ENCODE measurements around the gene VWA1. TPM values are rescaled to one million over a fixed set of nuclear protein-coding genes. Genes with fewer than 3 reads are reported as not detected.

VWA1 gene
- total RNA-seq, 1 experiment from 2014 or later = 56.6 TPM

- H3K27me3 ChIP-seq (ENCODE audit: insufficient read depth, low read depth) = no peaks in the 10 kb centered on the region
- no TSS peak for BruUV-seq (replicated peaks)
- no peak overlapping the region for H3K4me3 ChIP-seq
- no peak overlapping the region for H2AFZ ChIP-seq
- no peaks in the 10 kb centered on the region for H3K36me3 ChIP-seq (ENCODE audit: low read depth)
- peaks cover 8% of the 10 kb centered on the region; the same call in 1 of the 2 replicates for H3F3A ChIP-seq (ENCODE audit: insufficient read depth, low read depth)
- CTCF ChIA-PET = no interaction called here
- no peak for DNase-seq
- TF ChIP-seq, protein P1, sequence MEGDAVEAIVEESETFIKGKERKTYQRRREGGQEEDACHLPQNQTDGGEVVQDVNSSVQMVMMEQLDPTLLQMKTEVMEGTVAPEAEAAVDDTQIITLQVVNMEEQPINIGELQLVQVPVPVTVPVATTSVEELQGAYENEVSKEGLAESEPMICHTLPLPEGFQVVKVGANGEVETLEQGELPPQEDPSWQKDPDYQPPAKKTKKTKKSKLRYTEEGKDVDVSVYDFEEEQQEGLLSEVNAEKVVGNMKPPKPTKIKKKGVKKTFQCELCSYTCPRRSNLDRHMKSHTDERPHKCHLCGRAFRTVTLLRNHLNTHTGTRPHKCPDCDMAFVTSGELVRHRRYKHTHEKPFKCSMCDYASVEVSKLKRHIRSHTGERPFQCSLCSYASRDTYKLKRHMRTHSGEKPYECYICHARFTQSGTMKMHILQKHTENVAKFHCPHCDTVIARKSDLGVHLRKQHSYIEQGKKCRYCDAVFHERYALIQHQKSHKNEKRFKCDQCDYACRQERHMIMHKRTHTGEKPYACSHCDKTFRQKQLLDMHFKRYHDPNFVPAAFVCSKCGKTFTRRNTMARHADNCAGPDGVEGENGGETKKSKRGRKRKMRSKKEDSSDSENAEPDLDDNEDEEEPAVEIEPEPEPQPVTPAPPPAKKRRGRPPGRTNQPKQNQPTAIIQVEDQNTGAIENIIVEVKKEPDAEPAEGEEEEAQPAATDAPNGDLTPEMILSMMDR (conservative IDR thresholded peaks at IDR 0.05) = no peak
- TF ChIP-seq EZH2 (IDR thresholded peaks at IDR 0.05; ENCODE audit: low read depth) = no peak
- intact Hi-C loops (cut with micrococcal nuclease; ENCODE audit: unreplicated experiment) = no loop called here
- POLR2A ChIA-PET (ENCODE audit: unreplicated experiment) = interaction anchor here (0.6 kb wide), 1 partner anchor 16 kb away, joined by 4 read pairs; the partner anchor contains the start of gene VWA1
- no peak overlapping the region for H3K27ac ChIP-seq
- no peaks in the 10 kb centered on the region for H3K9me2 ChIP-seq (ENCODE audit: insufficient read depth)
- no peaks in the 10 kb centered on the region for H3K79me2 ChIP-seq (ENCODE audit: low read depth)
- H3K9me3 ChIP-seq (ENCODE audit: insufficient read depth, low read depth) = no peaks in the 10 kb centered on the region
- no peak overlapping the region for H3K4me2 ChIP-seq
- H4K20me1 ChIP-seq (ENCODE audit: insufficient read depth) = no peaks in the 10 kb centered on the region
- peaks cover 18% of the 10 kb centered on the region for H3K4me1 ChIP-seq (replicated peaks; ENCODE audit: insufficient read depth)
These were observed 16.1 kb upstream of the VWA1 start for GRCh38 chr1:1419363-1419812.

GRCh38 chr1:1419813-1420653 lies 15.5 kb upstream of the VWA1 start:
- DNase-seq = no peak
- intact Hi-C loops (cut with micrococcal nuclease; ENCODE audit: unreplicated experiment) = no loop called here
- ChIA-PET CTCF (no interaction called here), POLR2A (ENCODE audit: unreplicated experiment) (interaction anchor here (0.6 to 0.8 kb wide), 3 partner anchors 12 to 16 kb away, joined by 3 to 6 read pairs (median 4); partner anchors contain the start of gene VWA1)
- TF ChIP-seq EZH2 (IDR thresholded peaks at IDR 0.05; ENCODE audit: low read depth) = no peak
- TF ChIP-seq, protein P1 (conservative IDR thresholded peaks at IDR 0.05) = no peak
- BruUV-seq (replicated peaks) = no TSS peak
- Histone ChIP-seq H3K4me1 (replicated peaks; ENCODE audit: insufficient read depth) (peaks cover 18% of the 10 kb centered on the region), H3K79me2 (ENCODE audit: low read depth) (no peaks in the 10 kb centered on the region), H3K4me3 (no peak overlapping the region), H3K27me3 (ENCODE audit: insufficient read depth, low read depth) (no peaks in the 10 kb centered on the region), H3K4me2 (no peak overlapping the region), H3K36me3 (ENCODE audit: low read depth) (no peaks in the 10 kb centered on the region), H2AFZ (no peak overlapping the region), H3F3A (ENCODE audit: insufficient read depth, low read depth) (peaks cover 8% of the 10 kb centered on the region; the same call in 1 of the 2 replicates), H4K20me1 (ENCODE audit: insufficient read depth) (no peaks in the 10 kb centered on the region), H3K9me2 (ENCODE audit: insufficient read depth) (no peaks in the 10 kb centered on the region), H3K27ac (no peak overlapping the region), H3K9me3 (ENCODE audit: insufficient read depth, low read depth) (no peaks in the 10 kb centered on the region)

DNA sequence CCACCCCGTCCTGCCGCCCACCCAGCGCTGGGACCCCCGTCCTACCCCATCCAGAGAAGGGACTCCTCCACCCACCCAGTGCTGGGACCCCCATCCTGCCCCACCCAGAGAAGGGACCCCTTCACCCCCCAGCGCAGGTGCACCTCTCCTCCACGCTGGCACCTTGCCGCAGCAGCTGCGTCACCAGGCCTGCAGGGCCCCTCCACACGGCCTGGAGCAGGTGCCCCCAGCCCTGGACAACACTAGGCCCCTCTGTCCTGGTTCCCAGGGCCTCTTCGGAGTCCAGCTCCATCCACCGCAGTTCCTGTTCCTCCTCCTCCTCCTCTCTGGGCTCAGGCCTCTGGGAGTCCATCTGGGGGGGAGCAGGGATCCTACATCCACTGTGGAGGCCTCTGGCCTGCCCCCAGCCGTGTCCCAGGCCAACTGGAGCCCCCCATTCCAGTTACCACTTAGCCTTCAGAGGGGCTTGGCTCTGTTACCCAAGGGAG lies 14.8 kb upstream of the VWA1 start:
- no peak overlapping the region for H3K27ac ChIP-seq
- H3K4me2 ChIP-seq = no peak overlapping the region
- ChIA-PET CTCF (interaction anchor here (0.6 to 0.8 kb wide), 2 partner anchors 10 to 113 kb away, joined by 3 to 4 read pairs; no protein-coding TSS in a partner anchor), POLR2A (ENCODE audit: unreplicated experiment) (interaction anchor here (0.6 to 0.8 kb wide), 2 partner anchors 11 to 13 kb away, joined by 3 to 6 read pairs; no protein-coding TSS in a partner anchor)
- no peak overlapping the region for H3K4me3 ChIP-seq
- peaks cover 18% of the 10 kb centered on the region for H3K4me1 ChIP-seq (replicated peaks; ENCODE audit: insufficient read depth)
- no peaks in the 10 kb centered on the region for H3K36me3 ChIP-seq (ENCODE audit: low read depth)
- DNase-seq = no peak
- no peaks in the 10 kb centered on the region for H3K9me2 ChIP-seq (ENCODE audit: insufficient read depth)
- no peaks in the 10 kb centered on the region for H3K79me2 ChIP-seq (ENCODE audit: low read depth)
- H3F3A ChIP-seq (ENCODE audit: insufficient read depth, low read depth) = peaks cover 8% of the 10 kb centered on the region; the same call in 1 of the 2 replicates
- H4K20me1 ChIP-seq (ENCODE audit: insufficient read depth) = no peaks in the 10 kb centered on the region
- intact Hi-C loops (cut with micrococcal nuclease; ENCODE audit: unreplicated experiment) = no loop called here
- H3K27me3 ChIP-seq (ENCODE audit: insufficient read depth, low read depth) = no peaks in the 10 kb centered on the region
- H2AFZ ChIP-seq = no peak overlapping the region
- TF ChIP-seq, protein P1 (conservative IDR thresholded peaks at IDR 0.05) = no peak
- TF ChIP-seq EZH2 (IDR thresholded peaks at IDR 0.05; ENCODE audit: low read depth) = no peak
- H3K9me3 ChIP-seq (ENCODE audit: insufficient read depth, low read depth) = no peaks in the 10 kb centered on the region
- no TSS peak for BruUV-seq (replicated peaks)
